ENCODE measurements around the gene NHERF1.

GRCh38 chr17:74733365-74734122 is 14.9 kb upstream of the NHERF1 start:
- no peak for TF ChIP-seq EZH2 (IDR thresholded peaks at IDR 0.05; ENCODE audit: borderline replicate concordance, low read depth, low read length, severe bottlenecking)
- TF ChIP-seq, protein P1, sequence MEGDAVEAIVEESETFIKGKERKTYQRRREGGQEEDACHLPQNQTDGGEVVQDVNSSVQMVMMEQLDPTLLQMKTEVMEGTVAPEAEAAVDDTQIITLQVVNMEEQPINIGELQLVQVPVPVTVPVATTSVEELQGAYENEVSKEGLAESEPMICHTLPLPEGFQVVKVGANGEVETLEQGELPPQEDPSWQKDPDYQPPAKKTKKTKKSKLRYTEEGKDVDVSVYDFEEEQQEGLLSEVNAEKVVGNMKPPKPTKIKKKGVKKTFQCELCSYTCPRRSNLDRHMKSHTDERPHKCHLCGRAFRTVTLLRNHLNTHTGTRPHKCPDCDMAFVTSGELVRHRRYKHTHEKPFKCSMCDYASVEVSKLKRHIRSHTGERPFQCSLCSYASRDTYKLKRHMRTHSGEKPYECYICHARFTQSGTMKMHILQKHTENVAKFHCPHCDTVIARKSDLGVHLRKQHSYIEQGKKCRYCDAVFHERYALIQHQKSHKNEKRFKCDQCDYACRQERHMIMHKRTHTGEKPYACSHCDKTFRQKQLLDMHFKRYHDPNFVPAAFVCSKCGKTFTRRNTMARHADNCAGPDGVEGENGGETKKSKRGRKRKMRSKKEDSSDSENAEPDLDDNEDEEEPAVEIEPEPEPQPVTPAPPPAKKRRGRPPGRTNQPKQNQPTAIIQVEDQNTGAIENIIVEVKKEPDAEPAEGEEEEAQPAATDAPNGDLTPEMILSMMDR (IDR thresholded peaks at IDR 0.05; ENCODE audit: borderline replicate concordance, extremely low read depth, low read length, poor library complexity, severe bottlenecking): no peak
